ENCODE results near the gene WDR1.

The WDR1 gene

GRCh38 chr4:10034136-10034535 is 82.5 kb downstream of the WDR1 start:
- TF ChIP-seq CTCF (IDR thresholded peaks at IDR 0.05; ENCODE audit: insufficient read depth, low read length, poor library complexity, severe bottlenecking) = no peak
- H3K36me3 ChIP-seq (ENCODE audit: control insufficient read depth, insufficient read depth, low read length) = no peaks in the 10 kb centered on the region
- no peak overlapping the region for H3K4me3 ChIP-seq (replicated peaks; ENCODE audit: low read depth, low read length)
- H3K27me3 ChIP-seq (replicated peaks; ENCODE audit: control insufficient read depth, insufficient read depth, low read length) = no peaks in the 10 kb centered on the region
- no peak for DNase-seq (ENCODE audit: extremely low read depth, insufficient read length)

- Histone ChIP-seq H3K27me3 (replicated peaks; ENCODE audit: control insufficient read depth, insufficient read depth, low read length) (no peaks in the 10 kb centered on the region), H3K4me3 (replicated peaks; ENCODE audit: low read depth, low read length) (no peak overlapping the region), H3K36me3 (ENCODE audit: control insufficient read depth, insufficient read depth, low read length) (no peaks in the 10 kb centered on the region)
- no peak for TF ChIP-seq CTCF (IDR thresholded peaks at IDR 0.05; ENCODE audit: insufficient read depth, low read length, poor library complexity, severe bottlenecking)
- DNase-seq (ENCODE audit: extremely low read depth, insufficient read length) = no peak
These were observed 83.3 kb downstream of the WDR1 start for GRCh38 chr4:10033191-10033881.

DNA sequence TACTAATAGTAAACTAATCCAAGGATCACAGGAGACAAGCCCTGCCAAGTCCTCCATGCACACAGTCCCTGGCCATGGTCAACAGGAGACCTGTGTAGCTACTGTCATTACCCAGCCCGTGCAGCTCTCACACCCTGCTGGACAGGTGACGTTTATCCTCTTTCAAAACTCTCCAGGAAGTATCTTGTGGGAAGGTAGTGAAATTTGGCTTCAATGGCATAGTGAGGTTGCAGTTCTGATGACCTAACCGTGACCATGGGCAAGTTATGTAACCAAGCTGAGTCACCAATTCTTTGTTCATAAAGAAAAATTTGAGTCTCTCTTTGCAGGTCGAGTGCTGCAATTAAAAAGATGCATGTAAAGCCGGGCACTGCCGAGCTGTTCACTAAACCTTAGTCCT is 84.0 kb downstream of the WDR1 start:
- no peak for DNase-seq (ENCODE audit: extremely low read depth, insufficient read length)
- H3K27me3 ChIP-seq (replicated peaks; ENCODE audit: control insufficient read depth, insufficient read depth, low read length) = no peaks in the 10 kb centered on the region
- no peak overlapping the region for H3K4me3 ChIP-seq (replicated peaks; ENCODE audit: low read depth, low read length)
- TF ChIP-seq CTCF (IDR thresholded peaks at IDR 0.05; ENCODE audit: insufficient read depth, low read length, poor library complexity, severe bottlenecking) = no peak
- H3K36me3 ChIP-seq (ENCODE audit: control insufficient read depth, insufficient read depth, low read length) = no peaks in the 10 kb centered on the region

GRCh38 chr4:10031668-10032590 is 84.7 kb downstream of the WDR1 start:
- no peaks in the 10 kb centered on the region for H3K27me3 ChIP-seq (replicated peaks; ENCODE audit: control insufficient read depth, insufficient read depth, low read length)
- no peak overlapping the region for H3K4me3 ChIP-seq (replicated peaks; ENCODE audit: low read depth, low read length)
- no peaks in the 10 kb centered on the region for H3K36me3 ChIP-seq (ENCODE audit: control insufficient read depth, insufficient read depth, low read length)
- no peak for DNase-seq (ENCODE audit: extremely low read depth, insufficient read length)
- TF ChIP-seq CTCF (IDR thresholded peaks at IDR 0.05; ENCODE audit: insufficient read depth, low read length, poor library complexity, severe bottlenecking) = no peak

DNA sequence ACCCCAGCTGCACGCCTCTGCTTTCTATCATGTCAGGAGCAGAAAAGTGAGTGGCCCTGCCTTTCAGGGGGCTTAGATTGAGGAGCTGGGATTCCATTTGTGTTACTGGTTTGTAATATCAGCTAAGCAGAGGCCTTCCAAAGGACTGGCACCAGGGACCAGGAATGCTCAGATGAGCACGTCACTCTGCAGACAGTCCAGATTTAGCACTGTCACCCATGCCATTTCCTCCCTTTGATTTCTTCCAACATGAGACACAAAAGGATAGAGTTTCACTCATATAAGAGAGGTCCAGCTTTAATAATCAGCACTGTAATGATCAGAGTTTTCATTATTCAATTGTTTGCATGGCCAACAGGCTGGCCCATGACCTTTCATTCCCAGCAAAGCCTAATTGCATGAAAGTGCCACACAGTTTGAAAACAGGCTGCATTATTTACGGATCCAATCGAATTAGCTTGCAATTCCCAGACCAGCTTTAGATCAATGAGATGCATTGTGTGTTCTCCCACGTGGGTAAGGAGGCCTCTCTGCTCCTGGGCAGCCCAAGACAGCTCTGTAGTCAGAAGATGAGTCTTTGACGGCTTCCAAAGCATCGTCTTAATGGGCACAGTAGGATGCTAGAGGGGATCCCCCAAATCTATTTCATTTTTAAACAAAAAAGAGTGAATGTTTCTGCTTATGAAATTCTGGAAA is 85.5 kb downstream of the WDR1 start:
- DNase-seq (ENCODE audit: extremely low read depth, insufficient read length) = no peak
- Histone ChIP-seq H3K27me3 (replicated peaks; ENCODE audit: control insufficient read depth, insufficient read depth, low read length) (no peaks in the 10 kb centered on the region), H3K4me3 (replicated peaks; ENCODE audit: low read depth, low read length) (no peak overlapping the region), H3K36me3 (ENCODE audit: control insufficient read depth, insufficient read depth, low read length) (no peaks in the 10 kb centered on the region)
- no peak for TF ChIP-seq CTCF (IDR thresholded peaks at IDR 0.05; ENCODE audit: insufficient read depth, low read length, poor library complexity, severe bottlenecking)

Data from GM06990 (cell line).